ENCODE results near the gene TMEM140.

The TMEM140 gene

DNA sequence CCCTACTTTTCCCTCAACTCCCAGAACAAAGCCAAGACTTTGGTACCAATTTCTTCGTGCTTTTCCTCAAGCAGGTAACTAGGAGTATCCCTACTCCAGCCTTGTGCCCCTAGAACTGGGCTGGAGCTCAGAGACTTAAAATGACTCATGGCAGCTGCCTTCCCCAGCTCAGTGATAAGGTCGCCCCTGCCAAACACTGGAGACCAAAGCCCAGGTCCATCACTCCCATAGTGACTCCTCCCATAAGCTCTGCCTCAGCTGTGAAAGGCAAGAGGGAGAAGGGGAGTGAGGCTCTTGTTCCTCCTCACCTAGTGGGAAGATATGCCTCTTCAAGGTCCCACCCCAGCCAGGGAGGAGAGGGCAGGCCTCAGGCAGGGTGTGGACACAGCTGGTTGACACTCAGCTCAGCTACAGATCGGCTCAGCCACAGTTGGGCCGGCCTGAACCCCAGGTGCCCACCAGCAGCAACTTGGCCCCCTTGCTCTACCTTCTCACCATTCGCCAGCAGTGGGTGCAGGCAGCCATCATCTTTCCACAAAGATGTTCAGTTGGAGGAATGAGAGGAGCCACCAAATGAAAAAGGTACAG is 36.5 kb downstream of the TMEM140 start:
- no peak for DNase-seq (ENCODE audit: low read depth, low spot score)
- no CpG with 5 or more reads among the region's 5 CpGs for WGBS (ENCODE audit: insufficient coverage, insufficient read length)
- Histone ChIP-seq H3K9me3 (ENCODE audit: control insufficient read depth, insufficient read depth, low read length) (no peaks in the 10 kb centered on the region; the same call in 1 of the 2 replicates), H3K36me3 (ENCODE audit: control insufficient read depth, insufficient read depth, low read length) (peaks cover 15% of the 10 kb centered on the region), H3K4me1 (ENCODE audit: control insufficient read depth, insufficient read depth, low read length) (no peaks in the 10 kb centered on the region), H3K27me3 (ENCODE audit: control insufficient read depth, insufficient read depth, low read length) (no peaks in the 10 kb centered on the region), H3K4me3 (ENCODE audit: low read length) (no peak overlapping the region), H3K27ac (ENCODE audit: low read length) (no peak overlapping the region)

DNA sequence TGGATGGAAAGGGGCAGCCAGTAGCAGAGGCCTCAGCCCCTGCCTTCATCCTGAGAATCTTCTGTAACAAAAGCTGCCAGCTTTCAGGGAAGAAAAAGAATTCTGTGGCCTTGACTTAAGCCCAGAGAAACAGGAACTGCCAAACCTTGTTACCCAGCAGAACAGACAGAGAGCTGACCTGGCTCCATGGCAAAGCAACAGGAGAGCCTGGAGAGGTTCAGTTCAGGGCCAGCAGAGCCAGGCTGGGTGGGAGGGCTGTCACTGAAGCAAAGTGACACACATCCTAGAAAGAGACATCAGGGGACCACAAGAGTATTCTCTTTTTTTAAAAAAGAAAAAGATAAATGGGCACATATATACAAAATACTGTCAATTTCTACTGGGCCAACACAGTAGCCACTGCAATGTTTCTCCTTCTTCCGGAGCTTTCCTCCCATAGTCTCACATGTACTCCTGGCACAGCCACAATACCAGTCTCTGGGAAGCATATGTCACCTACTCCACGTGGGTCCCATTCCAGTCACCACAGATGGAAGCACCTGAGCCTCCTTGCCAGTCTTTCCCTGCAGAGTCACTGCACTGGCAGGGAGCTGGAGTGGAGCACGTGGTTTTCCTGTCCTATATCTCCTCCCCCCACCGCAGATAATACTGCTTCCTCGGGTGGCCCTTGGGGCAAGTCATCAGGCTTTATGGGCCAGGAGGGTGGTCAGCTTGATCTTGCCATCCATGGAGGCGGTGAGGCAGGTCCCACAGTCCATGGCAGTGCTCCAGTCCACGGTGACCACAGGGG is 37.8 kb downstream of the TMEM140 start:
- H3K27ac ChIP-seq (ENCODE audit: low read length), result no peak overlapping the region
- H3K4me3 ChIP-seq (ENCODE audit: low read length), result no peak overlapping the region
- DNase-seq (ENCODE audit: low read depth, low spot score), result no peak
- WGBS (ENCODE audit: insufficient coverage, insufficient read length), result no CpG with 5 or more reads among the region's 7 CpGs
- peaks cover 15% of the 10 kb centered on the region for H3K36me3 ChIP-seq (ENCODE audit: control insufficient read depth, insufficient read depth, low read length)
- no peaks in the 10 kb centered on the region; the same call in 1 of the 2 replicates for H3K9me3 ChIP-seq (ENCODE audit: control insufficient read depth, insufficient read depth, low read length)
- H3K27me3 ChIP-seq (ENCODE audit: control insufficient read depth, insufficient read depth, low read length), result no peaks in the 10 kb centered on the region
- no peaks in the 10 kb centered on the region for H3K4me1 ChIP-seq (ENCODE audit: control insufficient read depth, insufficient read depth, low read length)

GRCh38 chr7:135186261-135186540 is 38.3 kb downstream of the TMEM140 start:
- DNase-seq (ENCODE audit: low read depth, low spot score), result no peak
- Histone ChIP-seq H3K4me1 (ENCODE audit: control insufficient read depth, insufficient read depth, low read length) (no peaks in the 10 kb centered on the region), H3K4me3 (ENCODE audit: low read length) (no peak overlapping the region), H3K9me3 (ENCODE audit: control insufficient read depth, insufficient read depth, low read length) (no peaks in the 10 kb centered on the region), H3K27ac (ENCODE audit: low read length) (no peak overlapping the region), H3K36me3 (ENCODE audit: control insufficient read depth, insufficient read depth, low read length) (peaks cover 15% of the 10 kb centered on the region), H3K27me3 (ENCODE audit: control insufficient read depth, insufficient read depth, low read length) (no peaks in the 10 kb centered on the region)
- no CpG with 5 or more reads among the region's 3 CpGs for WGBS (ENCODE audit: insufficient coverage, insufficient read length)

GRCh38 chr7:135186841-135187253 is 39.0 kb downstream of the TMEM140 start:
- Histone ChIP-seq H3K27ac (ENCODE audit: low read length) (no peak overlapping the region), H3K36me3 (ENCODE audit: control insufficient read depth, insufficient read depth, low read length) (peaks cover 15% of the 10 kb centered on the region), H3K4me3 (ENCODE audit: low read length) (no peak overlapping the region), H3K4me1 (ENCODE audit: control insufficient read depth, insufficient read depth, low read length) (no peaks in the 10 kb centered on the region), H3K27me3 (ENCODE audit: control insufficient read depth, insufficient read depth, low read length) (no peaks in the 10 kb centered on the region), H3K9me3 (ENCODE audit: control insufficient read depth, insufficient read depth, low read length) (no peaks in the 10 kb centered on the region)
- DNase-seq (ENCODE audit: low read depth, low spot score), result no peak
- WGBS (ENCODE audit: insufficient coverage, insufficient read length), result no CpG with 5 or more reads among the region's 12 CpGs

DNA sequence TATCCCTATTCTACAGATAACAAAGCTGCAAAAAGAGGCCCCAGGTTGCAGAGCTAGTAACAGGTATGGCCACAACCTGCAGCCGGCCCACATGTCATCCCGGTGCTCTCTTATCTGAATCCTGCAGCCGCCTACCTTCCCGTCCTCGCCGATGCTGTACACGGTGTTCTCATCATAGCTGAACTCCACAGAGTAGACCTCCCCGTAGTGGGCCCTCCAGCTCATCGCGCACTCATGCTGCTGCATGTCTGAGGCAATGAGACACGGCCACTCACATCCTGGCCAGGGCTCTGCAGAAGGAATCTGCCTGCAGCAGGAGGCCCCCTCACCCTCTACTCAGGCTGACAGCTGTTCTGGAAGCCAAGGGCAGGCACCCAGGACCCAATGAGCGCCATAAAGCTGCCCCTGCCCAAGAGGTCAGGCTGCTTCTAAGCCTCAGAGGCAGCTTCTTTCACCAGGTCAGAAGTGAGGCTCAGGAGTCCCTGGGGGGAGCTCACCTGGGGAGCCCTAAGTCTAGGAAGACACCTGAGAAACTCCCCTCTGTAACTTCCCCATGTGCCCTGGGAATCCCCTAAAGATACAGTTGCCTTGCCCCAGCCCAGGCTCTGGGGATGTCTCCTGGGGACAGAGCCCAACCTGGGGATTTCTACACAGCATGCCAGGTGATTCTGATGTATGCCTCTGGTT is 40.6 kb downstream of the TMEM140 start:
- Histone ChIP-seq H3K4me3 (ENCODE audit: low read length) (no peak overlapping the region), H3K9me3 (ENCODE audit: control insufficient read depth, insufficient read depth, low read length) (no peaks in the 10 kb centered on the region), H3K27ac (ENCODE audit: low read length) (no peak overlapping the region), H3K4me1 (ENCODE audit: control insufficient read depth, insufficient read depth, low read length) (no peaks in the 10 kb centered on the region), H3K27me3 (ENCODE audit: control insufficient read depth, insufficient read depth, low read length) (no peaks in the 10 kb centered on the region), H3K36me3 (ENCODE audit: control insufficient read depth, insufficient read depth, low read length) (peaks cover 17% of the 10 kb centered on the region)
- no peak for DNase-seq (ENCODE audit: low read depth, low spot score)
- no CpG with 5 or more reads among the region's 12 CpGs for WGBS (ENCODE audit: insufficient coverage, insufficient read length)

- Histone ChIP-seq H3K27ac (ENCODE audit: low read length) (no peak overlapping the region), H3K27me3 (ENCODE audit: control insufficient read depth, insufficient read depth, low read length) (no peaks in the 10 kb centered on the region), H3K9me3 (ENCODE audit: control insufficient read depth, insufficient read depth, low read length) (no peaks in the 10 kb centered on the region), H3K4me1 (ENCODE audit: control insufficient read depth, insufficient read depth, low read length) (no peaks in the 10 kb centered on the region), H3K36me3 (ENCODE audit: control insufficient read depth, insufficient read depth, low read length) (peaks cover 17% of the 10 kb centered on the region), H3K4me3 (ENCODE audit: low read length) (no peak overlapping the region)
- no peak for DNase-seq (ENCODE audit: low read depth, low spot score)
- WGBS (ENCODE audit: insufficient coverage, insufficient read length), result no CpG with 5 or more reads among the region's 6 CpGs
Measured at GRCh38 chr7:135189221-135189662, 41.4 kb downstream of the TMEM140 start.

GRCh38 chr7:135189961-135190360 is 42.1 kb downstream of the TMEM140 start:
- Histone ChIP-seq H3K36me3 (ENCODE audit: control insufficient read depth, insufficient read depth, low read length) (peaks cover 17% of the 10 kb centered on the region), H3K4me1 (ENCODE audit: control insufficient read depth, insufficient read depth, low read length) (no peaks in the 10 kb centered on the region), H3K9me3 (ENCODE audit: control insufficient read depth, insufficient read depth, low read length) (no peaks in the 10 kb centered on the region), H3K27ac (ENCODE audit: low read length) (no peak overlapping the region), H3K4me3 (ENCODE audit: low read length) (no peak overlapping the region), H3K27me3 (ENCODE audit: control insufficient read depth, insufficient read depth, low read length) (no peaks in the 10 kb centered on the region)
- no peak for DNase-seq (ENCODE audit: low read depth, low spot score)
- no CpG with 5 or more reads among the region's 4 CpGs for WGBS (ENCODE audit: insufficient coverage, insufficient read length)

GRCh38 chr7:135190703-135191102 is 42.8 kb downstream of the TMEM140 start:
- Histone ChIP-seq H3K9me3 (ENCODE audit: control insufficient read depth, insufficient read depth, low read length) (no peaks in the 10 kb centered on the region), H3K27ac (ENCODE audit: low read length) (no peak overlapping the region), H3K4me1 (ENCODE audit: control insufficient read depth, insufficient read depth, low read length) (no peaks in the 10 kb centered on the region), H3K27me3 (ENCODE audit: control insufficient read depth, insufficient read depth, low read length) (no peaks in the 10 kb centered on the region), H3K4me3 (ENCODE audit: low read length) (no peak overlapping the region), H3K36me3 (ENCODE audit: control insufficient read depth, insufficient read depth, low read length) (peaks cover 17% of the 10 kb centered on the region)
- DNase-seq (ENCODE audit: low read depth, low spot score), result no peak

GRCh38 chr7:135192914-135193536 is 45.2 kb downstream of the TMEM140 start:
- Histone ChIP-seq H3K27ac (ENCODE audit: low read length) (no peak overlapping the region), H3K9me3 (ENCODE audit: control insufficient read depth, insufficient read depth, low read length) (no peaks in the 10 kb centered on the region), H3K4me3 (ENCODE audit: low read length) (no peak overlapping the region), H3K36me3 (ENCODE audit: control insufficient read depth, insufficient read depth, low read length) (peaks cover 14% of the 10 kb centered on the region), H3K27me3 (ENCODE audit: control insufficient read depth, insufficient read depth, low read length) (no peaks in the 10 kb centered on the region), H3K4me1 (ENCODE audit: control insufficient read depth, insufficient read depth, low read length) (no peaks in the 10 kb centered on the region)
- DNase-seq (ENCODE audit: low read depth, low spot score), result no peak
- no CpG with 5 or more reads among the region's 11 CpGs for WGBS (ENCODE audit: insufficient coverage, insufficient read length)

GRCh38 chr7:135193615-135194081 is 45.8 kb downstream of the TMEM140 start:
- DNase-seq (ENCODE audit: low read depth, low spot score), result no peak
- H3K27me3 ChIP-seq (ENCODE audit: control insufficient read depth, insufficient read depth, low read length), result no peaks in the 10 kb centered on the region
- WGBS (ENCODE audit: insufficient coverage, insufficient read length), result no CpG with 5 or more reads among the region's 10 CpGs
- H3K36me3 ChIP-seq (ENCODE audit: control insufficient read depth, insufficient read depth, low read length), result peaks cover 10% of the 10 kb centered on the region
- H3K4me3 ChIP-seq (ENCODE audit: low read length), result no peak overlapping the region
- H3K9me3 ChIP-seq (ENCODE audit: control insufficient read depth, insufficient read depth, low read length), result no peaks in the 10 kb centered on the region
- no peak overlapping the region for H3K27ac ChIP-seq (ENCODE audit: low read length)
- no peaks in the 10 kb centered on the region for H3K4me1 ChIP-seq (ENCODE audit: control insufficient read depth, insufficient read depth, low read length)
